Peyer's patch (tissue), 4 donors: ENCODE measurements around the gene TMEM165.

Experiments used
- POLR2A ChIP-seq, 2 donors: fragments of 450-650 bp; IDR thresholded peaks; one replicate each; pipeline ENCODE4 v1.5.1; 2017; ENCODE audit warnings: antibody characterized with exemption in 2 of 2, mild to moderate bottlenecking in 2 of 2, moderate library complexity in 2 of 2
- TF ChIP-seq, protein P1 (sequence below), 6 experiments: fragments of 450-650 bp in 4 of 6; fragments of 200-600 bp in 2 of 6; sonication (generic) in 1 of 6; IDR thresholded peaks; one replicate each; pipeline ENCODE4 v1.5.1; 2017 to 2019; ENCODE audit warnings: antibody characterized with exemption in 6 of 6, mild to moderate bottlenecking in 3 of 6, moderate library complexity in 1 of 6

DNA sequence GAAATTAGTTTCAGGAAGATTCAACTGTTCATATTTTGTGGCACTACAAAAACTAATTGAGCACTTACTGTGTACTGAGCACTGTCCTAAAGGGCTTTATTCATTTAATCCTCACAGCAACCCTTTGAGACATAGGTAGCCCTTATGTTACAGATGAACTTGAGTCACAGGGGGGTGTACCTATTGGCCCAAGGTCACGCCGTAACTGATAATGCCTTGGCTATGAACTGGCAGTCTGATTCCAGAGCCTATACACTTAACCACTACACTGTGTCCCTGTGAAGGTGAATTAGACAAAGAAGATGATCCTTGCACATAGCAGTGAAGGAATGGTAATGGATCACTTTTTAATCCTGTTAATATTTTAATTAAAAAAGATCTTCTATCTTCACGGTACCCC lies 12.0 kb downstream of the TMEM165 start:
- TF ChIP-seq, protein P1, sequence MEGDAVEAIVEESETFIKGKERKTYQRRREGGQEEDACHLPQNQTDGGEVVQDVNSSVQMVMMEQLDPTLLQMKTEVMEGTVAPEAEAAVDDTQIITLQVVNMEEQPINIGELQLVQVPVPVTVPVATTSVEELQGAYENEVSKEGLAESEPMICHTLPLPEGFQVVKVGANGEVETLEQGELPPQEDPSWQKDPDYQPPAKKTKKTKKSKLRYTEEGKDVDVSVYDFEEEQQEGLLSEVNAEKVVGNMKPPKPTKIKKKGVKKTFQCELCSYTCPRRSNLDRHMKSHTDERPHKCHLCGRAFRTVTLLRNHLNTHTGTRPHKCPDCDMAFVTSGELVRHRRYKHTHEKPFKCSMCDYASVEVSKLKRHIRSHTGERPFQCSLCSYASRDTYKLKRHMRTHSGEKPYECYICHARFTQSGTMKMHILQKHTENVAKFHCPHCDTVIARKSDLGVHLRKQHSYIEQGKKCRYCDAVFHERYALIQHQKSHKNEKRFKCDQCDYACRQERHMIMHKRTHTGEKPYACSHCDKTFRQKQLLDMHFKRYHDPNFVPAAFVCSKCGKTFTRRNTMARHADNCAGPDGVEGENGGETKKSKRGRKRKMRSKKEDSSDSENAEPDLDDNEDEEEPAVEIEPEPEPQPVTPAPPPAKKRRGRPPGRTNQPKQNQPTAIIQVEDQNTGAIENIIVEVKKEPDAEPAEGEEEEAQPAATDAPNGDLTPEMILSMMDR (IDR thresholded peaks at IDR 0.05): no peak
- no peak for TF ChIP-seq POLR2A (IDR thresholded peaks at IDR 0.05)
